ENCODE data around the gene CDC42EP5.
A peak's percentile ranks its signal among the peaks of the same experiment; 100 is the strongest.

GRCh38 chr19:54481326-54481930 is 8.3 kb upstream of the CDC42EP5 start:
- peak; percentile 15 to 60 (median 46) for TF ChIP-seq CTCF (IDR thresholded peaks at IDR 0.05)
- no peak for TF ChIP-seq POLR2A (IDR thresholded peaks at IDR 0.05)

All from adrenal gland (tissue), 5 donors.